ENCODE data around the gene RANBP10. TPM values are rescaled to one million over a fixed set of nuclear protein-coding genes. Genes with fewer than 3 reads are reported as not detected.

RANBP10 gene
- total and polyA plus RNA-seq, 2 of the 13 experiments (the other 11 are each of a cell fraction or from before 2014, with no cell fraction given), result 9.2 to 22.7 TPM

DNA sequence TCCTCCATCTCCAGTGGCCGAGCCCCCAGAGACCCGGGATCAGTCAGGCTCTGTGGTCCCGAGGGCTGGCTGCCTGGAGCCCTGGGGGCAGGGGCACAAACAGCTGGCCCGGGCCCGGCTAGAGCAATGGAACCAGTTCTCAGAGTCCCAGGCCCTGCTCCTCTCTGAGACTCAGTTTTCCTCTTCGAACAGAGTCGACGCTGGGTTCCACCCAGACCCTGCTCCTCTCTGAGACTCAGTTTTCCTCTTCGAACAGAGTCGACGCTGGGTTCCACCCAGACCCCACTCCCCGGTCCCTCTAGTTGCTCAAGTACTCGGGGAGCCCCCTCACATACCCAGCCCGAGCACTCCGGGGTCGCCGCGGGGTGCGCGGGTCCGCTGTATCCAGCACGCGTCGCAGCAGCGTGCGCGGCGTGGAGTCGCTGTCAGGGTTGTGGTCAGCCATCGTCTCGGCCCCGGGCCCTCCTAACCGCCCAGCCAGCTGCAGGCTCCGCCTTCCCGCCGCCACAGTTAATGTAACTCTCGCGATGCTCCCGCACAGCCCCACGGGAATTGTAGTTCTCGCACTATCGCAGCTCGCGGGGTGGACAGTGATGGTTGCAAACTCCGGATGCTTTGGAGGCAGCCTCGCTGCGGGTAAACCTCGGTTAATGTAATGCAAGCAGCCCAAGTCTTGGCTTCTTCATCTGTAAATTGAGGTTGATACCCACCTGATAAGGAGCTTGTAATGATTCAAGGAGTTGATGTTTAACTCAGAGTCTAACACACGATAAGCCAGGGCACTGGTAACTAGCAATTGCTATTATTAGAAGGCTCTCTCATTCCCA, 27.3 kb upstream of the RANBP10 start (continued):
- TF ChIP-seq ISX (CRISPR knock-in tag; conservative IDR thresholded peaks at IDR 0.05) (no peak; the same call in 1 of the 2 replicates), NR0B2 (CRISPR knock-in tag; IDR thresholded peaks at IDR 0.05) (peak; percentile 82), ZBTB1 (CRISPR knock-in tag; IDR thresholded peaks at IDR 0.05; ENCODE audit: borderline replicate concordance) (no peak), ATM (IDR thresholded peaks at IDR 0.05; ENCODE audit: borderline replicate concordance) (no peak), ZNF556 (CRISPR knock-in tag; IDR thresholded peaks at IDR 0.05; ENCODE audit: borderline replicate concordance) (peak; percentile 85; the same call in 1 of the 2 replicates), SRY (CRISPR knock-in tag; IDR thresholded peaks at IDR 0.05) (peak; percentile 96), SMC3 (IDR thresholded peaks at IDR 0.05; ENCODE audit: low read length) (no peak), BCLAF1 (IDR thresholded peaks at IDR 0.05) (no peak), TRIM24 (CRISPR knock-in tag; IDR thresholded peaks at IDR 0.05) (no peak), IRF1 (CRISPR knock-in tag; IDR thresholded peaks at IDR 0.05; ENCODE audit: low read depth) (no peak), HBP1 (CRISPR knock-in tag; IDR thresholded peaks at IDR 0.05; ENCODE audit: low read depth) (peak; percentile 44; the same call in 1 of the 2 replicates), MTERF4 (CRISPR knock-in tag; IDR thresholded peaks at IDR 0.05) (no peak; the same call in 1 of the 2 replicates), ZNF264 (CRISPR knock-in tag; IDR thresholded peaks at IDR 0.05) (peak; percentile 71), PAF1 (CRISPR knock-in tag; IDR thresholded peaks at IDR 0.05) (no peak), ZKSCAN8 (CRISPR knock-in tag; IDR thresholded peaks at IDR 0.05; ENCODE audit: borderline replicate concordance) (0 out of 2 replicates have a peak, but pooled peaks have one; percentile 18), CTCF (CRISPR knock-in tag; IDR thresholded peaks at IDR 0.05) (no peak; the same call in 1 of the 2 replicates), ZFYVE20 (CRISPR knock-in tag; IDR thresholded peaks at IDR 0.05; ENCODE audit: borderline replicate concordance, low read depth) (0 out of 2 replicates have a peak, but pooled peaks have one; percentile 33), EZH2 (conservative IDR thresholded peaks at IDR 0.05; ENCODE audit: low read depth, low read length) (no peak), ZNF207 (IDR thresholded peaks at IDR 0.05; ENCODE audit: borderline replicate concordance) (no peak), ZFP37 (CRISPR knock-in tag; IDR thresholded peaks at IDR 0.05; ENCODE audit: borderline replicate concordance) (peak; percentile 50; the same call in 1 of the 2 replicates), SRSF1 (optimal IDR thresholded peaks at IDR 0.05; ENCODE audit: low read depth, low read length) (no peak)

All from HepG2 (cell line).